HL-60 (cell line): Measurements from ENCODE around the gene ADAR.

Experiments used
- GABPA ChIP-seq: IDR thresholded peaks from 2 replicates; pipeline ENCODE4 v1.6.1; 2012; ENCODE audit warnings: low read depth
- TF ChIP-seq, protein P1 (sequence below): IDR thresholded peaks from one replicate; pipeline ENCODE4 v1.5.1; 2011; ENCODE audit warnings: low read length, control low read depth, inconsistent platforms; ENCODE audit not compliant: insufficient read depth
- TF ChIP-seq, protein P2 (sequence below): IDR thresholded peaks from 2 replicates; pipeline ENCODE4 v1.6.1; 2012; ENCODE audit warnings: low read depth; ENCODE audit not compliant: insufficient replicate concordance

DNA sequence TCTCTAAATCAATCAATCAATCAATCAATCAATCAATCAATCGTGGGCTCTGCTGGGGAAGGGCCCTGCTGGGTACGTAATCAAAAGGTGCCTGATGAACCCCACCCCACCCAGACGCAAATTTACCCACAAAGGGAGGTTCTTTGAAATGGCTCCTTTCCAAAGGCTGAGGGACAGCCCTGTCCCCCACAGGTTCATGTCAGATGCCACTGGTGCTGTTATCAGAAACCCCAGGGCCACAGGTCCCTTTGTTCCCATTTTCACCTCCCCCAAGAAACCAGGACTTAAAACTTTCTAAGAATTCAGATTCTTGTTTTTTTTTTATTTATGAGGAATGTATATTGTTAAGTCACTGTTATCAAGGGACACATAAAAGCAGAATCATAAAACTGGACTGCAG is 26.2 kb downstream of the ADAR start:
- TF ChIP-seq, protein P1, sequence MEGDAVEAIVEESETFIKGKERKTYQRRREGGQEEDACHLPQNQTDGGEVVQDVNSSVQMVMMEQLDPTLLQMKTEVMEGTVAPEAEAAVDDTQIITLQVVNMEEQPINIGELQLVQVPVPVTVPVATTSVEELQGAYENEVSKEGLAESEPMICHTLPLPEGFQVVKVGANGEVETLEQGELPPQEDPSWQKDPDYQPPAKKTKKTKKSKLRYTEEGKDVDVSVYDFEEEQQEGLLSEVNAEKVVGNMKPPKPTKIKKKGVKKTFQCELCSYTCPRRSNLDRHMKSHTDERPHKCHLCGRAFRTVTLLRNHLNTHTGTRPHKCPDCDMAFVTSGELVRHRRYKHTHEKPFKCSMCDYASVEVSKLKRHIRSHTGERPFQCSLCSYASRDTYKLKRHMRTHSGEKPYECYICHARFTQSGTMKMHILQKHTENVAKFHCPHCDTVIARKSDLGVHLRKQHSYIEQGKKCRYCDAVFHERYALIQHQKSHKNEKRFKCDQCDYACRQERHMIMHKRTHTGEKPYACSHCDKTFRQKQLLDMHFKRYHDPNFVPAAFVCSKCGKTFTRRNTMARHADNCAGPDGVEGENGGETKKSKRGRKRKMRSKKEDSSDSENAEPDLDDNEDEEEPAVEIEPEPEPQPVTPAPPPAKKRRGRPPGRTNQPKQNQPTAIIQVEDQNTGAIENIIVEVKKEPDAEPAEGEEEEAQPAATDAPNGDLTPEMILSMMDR = no peak
- no peak for TF ChIP-seq GABPA
- TF ChIP-seq, protein P2, sequence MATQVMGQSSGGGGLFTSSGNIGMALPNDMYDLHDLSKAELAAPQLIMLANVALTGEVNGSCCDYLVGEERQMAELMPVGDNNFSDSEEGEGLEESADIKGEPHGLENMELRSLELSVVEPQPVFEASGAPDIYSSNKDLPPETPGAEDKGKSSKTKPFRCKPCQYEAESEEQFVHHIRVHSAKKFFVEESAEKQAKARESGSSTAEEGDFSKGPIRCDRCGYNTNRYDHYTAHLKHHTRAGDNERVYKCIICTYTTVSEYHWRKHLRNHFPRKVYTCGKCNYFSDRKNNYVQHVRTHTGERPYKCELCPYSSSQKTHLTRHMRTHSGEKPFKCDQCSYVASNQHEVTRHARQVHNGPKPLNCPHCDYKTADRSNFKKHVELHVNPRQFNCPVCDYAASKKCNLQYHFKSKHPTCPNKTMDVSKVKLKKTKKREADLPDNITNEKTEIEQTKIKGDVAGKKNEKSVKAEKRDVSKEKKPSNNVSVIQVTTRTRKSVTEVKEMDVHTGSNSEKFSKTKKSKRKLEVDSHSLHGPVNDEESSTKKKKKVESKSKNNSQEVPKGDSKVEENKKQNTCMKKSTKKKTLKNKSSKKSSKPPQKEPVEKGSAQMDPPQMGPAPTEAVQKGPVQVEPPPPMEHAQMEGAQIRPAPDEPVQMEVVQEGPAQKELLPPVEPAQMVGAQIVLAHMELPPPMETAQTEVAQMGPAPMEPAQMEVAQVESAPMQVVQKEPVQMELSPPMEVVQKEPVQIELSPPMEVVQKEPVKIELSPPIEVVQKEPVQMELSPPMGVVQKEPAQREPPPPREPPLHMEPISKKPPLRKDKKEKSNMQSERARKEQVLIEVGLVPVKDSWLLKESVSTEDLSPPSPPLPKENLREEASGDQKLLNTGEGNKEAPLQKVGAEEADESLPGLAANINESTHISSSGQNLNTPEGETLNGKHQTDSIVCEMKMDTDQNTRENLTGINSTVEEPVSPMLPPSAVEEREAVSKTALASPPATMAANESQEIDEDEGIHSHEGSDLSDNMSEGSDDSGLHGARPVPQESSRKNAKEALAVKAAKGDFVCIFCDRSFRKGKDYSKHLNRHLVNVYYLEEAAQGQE = no peak
